GM18519 (cell line): ENCODE data around the gene CXCL10.

Experiments used
- ATAC-seq: cut with Tn5 transposase; IDR thresholded peaks from one replicate; pipeline ENCODE4 v1.9.1; 2021; ENCODE audit warnings: mild to moderate bottlenecking, moderate library complexity; ENCODE audit not compliant: unreplicated experiment, low FRiP score

The CXCL10 gene

GRCh38 chr4:75997081-75997480 is 26.2 kb downstream of the CXCL10 start:
- no peak for ATAC-seq

- ATAC-seq, result no peak
Measured at GRCh38 chr4:75995727-75996126, 27.6 kb downstream of the CXCL10 start.

- no peak for ATAC-seq
Measured at GRCh38 chr4:75992462-75992861, 30.8 kb downstream of the CXCL10 start.

GRCh38 chr4:75989846-75990528 is 33.3 kb downstream of the CXCL10 start:
- ATAC-seq, result no peak

GRCh38 chr4:75985116-75985515 is 38.2 kb downstream of the CXCL10 start:
- no peak for ATAC-seq

- no peak for ATAC-seq
Measured at GRCh38 chr4:75980576-75980975, 42.7 kb downstream of the CXCL10 start.

- ATAC-seq, result no peak
Measured at GRCh38 chr4:75976177-75976576, 47.1 kb downstream of the CXCL10 start.

GRCh38 chr4:75973766-75974165 is 49.5 kb downstream of the CXCL10 start:
- ATAC-seq, result no peak
